Muscle layer of duodenum (tissue), 2 donors: Measurements from ENCODE around the gene PEX19.
"Not testable (repeated sequence)": the region's sequence is repeated elsewhere in the genome, so short reads cannot be mapped to it uniquely, and the experiment has no call there.

Experiments
- H3K27ac ChIP-seq: one replicate; pipeline ENCODE4 v1.7.0; 2013; ENCODE audit warnings: mild to moderate bottlenecking, low read length
- H3K27me3 ChIP-seq: one replicate; pipeline ENCODE4 v1.7.0; 2013; ENCODE audit warnings: low read depth, mild to moderate bottlenecking, control low read depth, low read length
- H3K36me3 ChIP-seq, 2 donors: one replicate each; pipeline ENCODE4 v1.7.0; 2013; ENCODE audit warnings: low read length in 2 of 2, control low read depth in 1 of 2, mild to moderate bottlenecking in 1 of 2; ENCODE audit not compliant: insufficient read depth in 2 of 2, control insufficient read depth in 1 of 2
- H3K4me1 ChIP-seq, 2 donors: one replicate each; pipeline ENCODE4 v1.7.0; 2013; ENCODE audit warnings: low read length in 2 of 2, mild to moderate bottlenecking in 2 of 2, control low read depth in 1 of 2, moderate library complexity in 1 of 2; ENCODE audit not compliant: insufficient read depth in 2 of 2, control insufficient read depth in 1 of 2
- H3K4me3 ChIP-seq, 2 donors: one replicate each; pipeline ENCODE4 v1.7.0; 2013; ENCODE audit warnings: low read length in 2 of 2, low read depth in 1 of 2, mild to moderate bottlenecking in 1 of 2
- H3K9me3 ChIP-seq, 2 donors: one replicate each; pipeline ENCODE4 v1.7.0; 2013; ENCODE audit warnings: low read length in 2 of 2, control low read depth in 1 of 2, mild to moderate bottlenecking in 1 of 2; ENCODE audit not compliant: control insufficient read depth in 1 of 2
- donor health status: healthy.

The PEX19 gene

DNA sequence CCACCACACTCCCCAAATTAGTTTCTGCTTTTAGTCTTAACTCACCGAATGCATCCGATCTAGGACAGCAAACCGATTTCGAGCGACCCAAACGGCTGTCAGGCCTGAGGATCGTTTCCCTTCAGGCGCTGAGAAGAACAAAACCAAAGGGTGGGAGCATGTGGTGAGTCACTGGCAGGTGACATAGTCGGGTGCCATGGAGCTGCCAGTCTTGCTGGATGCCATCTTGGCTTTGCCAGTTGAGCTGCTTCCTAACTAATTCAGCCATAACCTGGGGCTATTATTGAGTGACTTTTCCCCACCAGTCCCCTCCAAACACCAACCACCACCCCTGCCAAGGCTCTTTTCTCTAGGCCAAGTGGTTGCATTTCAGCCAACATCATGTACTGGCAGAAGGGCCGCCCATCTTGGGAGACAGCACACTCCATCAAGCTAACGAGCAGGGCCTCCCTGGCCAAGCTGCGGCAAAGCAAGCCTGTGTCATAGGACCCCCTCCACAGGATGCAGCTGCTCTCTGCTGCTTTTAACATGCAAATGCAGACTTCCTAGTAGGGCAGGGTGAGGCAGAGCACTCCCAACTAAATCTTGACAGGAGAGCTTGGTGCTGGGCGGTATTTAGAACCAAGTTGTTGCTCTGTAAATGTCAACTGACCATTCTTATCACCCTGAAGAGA, 22.3 kb upstream of the PEX19 start:
- Histone ChIP-seq H3K4me3 (no peak overlapping the region), H3K4me1 (no peaks in the 10 kb centered on the region), H3K27ac (no peak overlapping the region), H3K27me3 (no peaks in the 10 kb centered on the region), H3K9me3 (no peaks in the 10 kb centered on the region), H3K36me3 (peaks cover 74 to 78% of the 10 kb centered on the region in 2 donors)

DNA sequence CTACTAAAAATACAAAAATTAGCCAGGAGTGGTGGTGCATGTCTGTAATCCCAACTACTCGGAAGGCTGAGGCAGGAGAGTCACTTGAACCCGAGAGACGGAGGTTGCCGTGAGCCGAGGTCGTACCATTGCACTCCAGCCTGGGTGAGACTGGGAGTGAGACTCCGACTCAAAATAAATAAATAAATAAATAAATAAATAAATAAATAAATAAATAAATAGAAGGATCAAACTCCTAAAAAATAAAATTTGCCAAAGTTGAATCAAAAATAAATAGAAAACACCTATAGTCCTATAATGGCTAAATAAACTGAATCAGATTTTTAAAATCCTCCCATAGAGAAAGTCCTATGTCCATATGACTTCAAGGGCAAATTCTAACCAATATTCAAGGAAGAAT, 15.2 kb upstream of the PEX19 start:
- no peak overlapping the region for H3K27ac ChIP-seq
- no peaks in the 10 kb centered on the region for H3K4me1 ChIP-seq
- H3K9me3 ChIP-seq = no peaks in the 10 kb centered on the region
- no peak overlapping the region for H3K4me3 ChIP-seq
- peaks cover 51 to 62% of the 10 kb centered on the region in 2 donors for H3K36me3 ChIP-seq
- no peaks in the 10 kb centered on the region for H3K27me3 ChIP-seq

- Histone ChIP-seq H3K27ac (no peak overlapping the region), H3K36me3 (peaks cover 79 to 91% of the 10 kb centered on the region in 2 donors), H3K9me3 (no peaks in the 10 kb centered on the region), H3K4me3 (no peak overlapping the region), H3K27me3 (no peaks in the 10 kb centered on the region), H3K4me1 (peaks cover 0 to 4% of the 10 kb centered on the region in 2 donors)
Observed at GRCh38 chr1:160296036-160296435, 11.1 kb upstream of the PEX19 start.

GRCh38 chr1:160293020-160293968, 8.4 kb upstream of the PEX19 start:
- H3K27me3 ChIP-seq = no peaks in the 10 kb centered on the region
- H3K36me3 ChIP-seq = peaks cover 84 to 91% of the 10 kb centered on the region in 2 donors
- peaks cover 0 to 5% of the 10 kb centered on the region in 2 donors for H3K4me1 ChIP-seq
- H3K9me3 ChIP-seq = no peaks in the 10 kb centered on the region
- H3K4me3 ChIP-seq = no peak overlapping the region
- no peak overlapping the region for H3K27ac ChIP-seq

- Histone ChIP-seq H3K36me3 (peaks cover 69 to 78% of the 10 kb centered on the region in 2 donors), H3K4me3 (no peak overlapping the region), H3K4me1 (peaks cover 0 to 5% of the 10 kb centered on the region in 2 donors), H3K27ac (no peak overlapping the region), H3K9me3 (no peaks in the 10 kb centered on the region), H3K27me3 (no peaks in the 10 kb centered on the region)
Observed at GRCh38 chr1:160291248-160292220, 6.6 kb upstream of the PEX19 start.

GRCh38 chr1:160287769-160288168, 2.8 kb upstream of the PEX19 start:
- peaks cover 38 to 40% of the 10 kb centered on the region in 2 donors for H3K36me3 ChIP-seq
- peaks cover 6 to 27% of the 10 kb centered on the region in 2 donors for H3K4me1 ChIP-seq
- H3K4me3 ChIP-seq, H3K27me3 ChIP-seq, H3K27ac ChIP-seq, H3K9me3 ChIP-seq: not testable (repeated sequence)

GRCh38 chr1:160285506-160285905, 573 bp upstream of the PEX19 start:
- no peak overlapping the region for H3K27ac ChIP-seq

DNA sequence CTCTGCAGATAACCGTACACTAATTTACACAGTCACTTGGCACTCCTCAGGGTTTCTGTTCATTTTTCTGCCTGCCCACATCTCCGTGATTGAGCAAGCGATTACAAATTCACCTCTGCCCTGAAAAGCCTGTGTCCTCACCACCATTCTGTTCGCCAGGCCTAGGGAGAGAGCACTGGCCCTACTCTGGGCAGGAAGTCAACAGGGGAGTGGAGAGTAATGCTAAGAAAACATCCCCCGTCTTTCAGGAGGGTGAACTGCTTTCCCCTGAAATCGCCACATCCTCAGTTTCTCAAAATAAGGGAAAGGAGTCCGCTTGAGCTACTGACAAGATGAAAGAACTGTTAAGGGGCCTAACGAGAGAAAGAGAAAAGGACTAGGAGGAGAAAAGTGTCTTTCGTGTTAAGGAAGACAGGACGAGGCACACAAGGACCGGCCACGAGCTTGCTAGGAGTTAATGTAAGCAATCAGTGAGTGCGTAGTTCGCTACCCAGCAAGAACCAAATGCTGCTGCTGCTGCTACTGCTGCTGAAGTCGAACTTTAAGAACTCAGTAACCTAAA, 632 bp downstream of the PEX19 start:
- H3K36me3 ChIP-seq = peaks cover 39 to 40% of the 10 kb centered on the region in 2 donors
- H3K9me3 ChIP-seq = no peaks in the 10 kb centered on the region

More at GRCh38 chr1:160285506-160285905, 573 bp upstream of the PEX19 start:
- peaks cover 36 to 40% of the 10 kb centered on the region in 2 donors for H3K36me3 ChIP-seq
- H3K4me1 ChIP-seq = peaks cover 6 to 21% of the 10 kb centered on the region in 2 donors
- H3K27me3 ChIP-seq = no peaks in the 10 kb centered on the region
- peak overlapping the region; percentile 65 to 79 for H3K4me3 ChIP-seq
- H3K9me3 ChIP-seq = no peaks in the 10 kb centered on the region

GRCh38 chr1:160282807-160283206, 2.1 kb downstream of the PEX19 start:
- Histone ChIP-seq H3K27ac (no peak overlapping the region), H3K36me3 (peaks cover 44 to 48% of the 10 kb centered on the region in 2 donors), H3K4me3 (no peak overlapping the region), H3K9me3 (no peaks in the 10 kb centered on the region), H3K4me1 (peaks cover 6 to 21% of the 10 kb centered on the region in 2 donors), H3K27me3 (no peaks in the 10 kb centered on the region)

More for the DNA sequence above, 632 bp downstream of the PEX19 start:
- H3K4me3 ChIP-seq = peak overlapping the region; percentile 65 to 79
- no peaks in the 10 kb centered on the region for H3K27me3 ChIP-seq
- peaks cover 6 to 21% of the 10 kb centered on the region in 2 donors for H3K4me1 ChIP-seq
- peak overlapping the region; percentile 89 for H3K27ac ChIP-seq

- Histone ChIP-seq H3K4me3 (no peak overlapping the region), H3K36me3 (peaks cover 49 to 63% of the 10 kb centered on the region in 2 donors), H3K9me3 (no peaks in the 10 kb centered on the region), H3K27ac (no peak overlapping the region), H3K4me1 (peaks cover 0 to 2% of the 10 kb centered on the region in 2 donors), H3K27me3 (no peaks in the 10 kb centered on the region)
Observed at GRCh38 chr1:160277987-160278386, 6.9 kb downstream of the PEX19 start.
